H1 (cell line): ENCODE measurements around the gene SLC35D3. TPM values are rescaled to one million over a fixed set of nuclear protein-coding genes. Genes with fewer than 3 reads are reported as not detected.
A peak's percentile ranks its signal among the peaks of the same experiment; 100 is the strongest.

Source experiments
- CTCF ChIA-PET: fragments of 300-600 bp; sonication (Branson Sonifier 250); formaldehyde crosslinking; loops from one replicate; lab custom pipeline; 2021; ENCODE audit not compliant: partially characterized antibody; lab: Charles Lee
- POLR2A ChIA-PET: fragments of 300-600 bp; sonication (Branson Sonifier 250); formaldehyde crosslinking; loops from one replicate; lab custom pipeline; 2021; ENCODE audit warnings: inconsistent platforms; ENCODE audit not compliant: partially characterized antibody; lab: Charles Lee
- DNase-seq, 2 experiments: peaks; one replicate each; pipeline versions ENCODE4 v3.0.0 to v3.0.0-alpha.2; 2010 to 2022; ENCODE audit warnings: low spot score in 2 of 2, low read depth in 1 of 2, mixed read lengths in 1 of 2
- FAIRE-seq: peaks from 2 replicates; lab custom pipeline; 2011; peaks lifted over from hg19 to GRCh38; lab: Jason Lieb, UNC
- H2AFZ ChIP-seq: 2 replicates; pipeline ENCODE4 v1.8.1; 2012; ENCODE audit warnings: low read length, inconsistent platforms
- H2AK5ac ChIP-seq: 2 replicates; pipeline ENCODE4 v1.6.1; 2013; ENCODE audit warnings: low read depth, low read length
- H2BK120ac ChIP-seq: replicated peaks from 2 replicates; pipeline ENCODE3; 2013; ENCODE audit warnings: low read depth, low read length, inconsistent platforms
- H2BK12ac ChIP-seq: 2 replicates; pipeline ENCODE4 v1.6.1; 2013; ENCODE audit warnings: low read depth, low read length
- H2BK15ac ChIP-seq: 2 replicates; pipeline ENCODE4 v1.6.1; 2013; ENCODE audit warnings: low read length
- H2BK20ac ChIP-seq: 2 replicates; pipeline ENCODE4 v1.6.1; 2013; ENCODE audit warnings: low read length
- H2BK5ac ChIP-seq: 2 replicates; pipeline ENCODE4 v1.6.1; 2013; ENCODE audit warnings: low read depth, low read length
- H3K14ac ChIP-seq: 2 replicates; pipeline ENCODE4 v1.6.1; 2013; ENCODE audit warnings: inconsistent platforms; ENCODE audit not compliant: insufficient read length
- H3K18ac ChIP-seq: 2 replicates; pipeline ENCODE4 v1.6.1; 2013; ENCODE audit warnings: low read length; ENCODE audit errors: extremely low read depth
- H3K23ac ChIP-seq: 2 replicates; pipeline ENCODE4 v1.6.1; 2013; ENCODE audit warnings: inconsistent platforms; ENCODE audit not compliant: insufficient read length
- H3K23me2 ChIP-seq: 2 replicates; pipeline ENCODE4 v1.6.1; 2013; ENCODE audit warnings: low read depth, low read length
- H3K27ac ChIP-seq: 2 replicates; pipeline ENCODE4 v1.6.1; 2011; ENCODE audit warnings: low read depth, low read length, inconsistent platforms
- H3K27me3 ChIP-seq, 4 experiments: replicated peaks in 1 of 4; 1 replicate in 1 of 4; 2 replicates in 3 of 4; pipeline versions ENCODE4 v1.6.1 to v1.8.1; 2011 to 2013; ENCODE audit warnings: low read length in 3 of 4, mild to moderate bottlenecking in 3 of 4, inconsistent platforms in 2 of 4, mixed read lengths in 2 of 4, moderate library complexity in 1 of 4; ENCODE audit not compliant: control insufficient read depth in 3 of 4, insufficient read depth in 3 of 4; ENCODE audit errors: extremely low read depth in 1 of 4
- H3K36me3 ChIP-seq, 4 experiments: 2 replicates each; pipeline versions ENCODE4 v1.6.1 to v1.8.1; 2011 to 2013; ENCODE audit warnings: mild to moderate bottlenecking in 4 of 4, low read length in 3 of 4, moderate library complexity in 2 of 4, control low read depth in 1 of 4, inconsistent platforms in 1 of 4; ENCODE audit not compliant: insufficient read depth in 4 of 4, control insufficient read depth in 2 of 4
- H3K4ac ChIP-seq: replicated peaks from 2 replicates; pipeline ENCODE3; 2013; ENCODE audit warnings: low read length, low read depth, mixed read lengths, inconsistent platforms; ENCODE audit not compliant: insufficient read length
- H3K4me1 ChIP-seq, 4 experiments: replicated peaks in 1 of 4; 1 replicate in 1 of 4; 2 replicates in 3 of 4; pipeline versions ENCODE4 v1.6.1 to v1.8.1; 2011 to 2013; ENCODE audit warnings: low read length in 3 of 4, inconsistent platforms in 2 of 4, mixed read lengths in 1 of 4; ENCODE audit not compliant: insufficient read depth in 4 of 4, control insufficient read depth in 3 of 4
- H3K4me2 ChIP-seq, 2 experiments: 2 replicates each; pipeline versions ENCODE4 v1.6.1 to v1.8.1; 2011 to 2013; ENCODE audit warnings: low read depth in 2 of 2, low read length in 2 of 2, control low read depth in 1 of 2, inconsistent platforms in 1 of 2, mild to moderate bottlenecking in 1 of 2; ENCODE audit not compliant: insufficient read depth in 1 of 2
- H3K4me3 ChIP-seq, 4 experiments: fragments of 200-600, 300-600 bp in 1 of 4; sonication (generic), shearing (Covaris generic), sonication (Bioruptor Twin) in 1 of 4; 2 replicates each; pipeline versions ENCODE4 v1.5.1 to v1.8.1; 2011 to 2016; ENCODE audit warnings: low read length in 4 of 4, low read depth in 3 of 4, control low read depth in 2 of 4, inconsistent platforms in 2 of 4, mild to moderate bottlenecking in 2 of 4, mixed read lengths in 1 of 4, moderate library complexity in 1 of 4; ENCODE audit not compliant: insufficient read depth in 2 of 4; ENCODE audit errors: extremely low read depth in 1 of 4
- H3K56ac ChIP-seq: replicated peaks from 2 replicates; pipeline ENCODE3; 2013; ENCODE audit warnings: low read depth, mild to moderate bottlenecking, mixed read lengths, low read length, inconsistent platforms; ENCODE audit not compliant: insufficient read length
- H3K79me1 ChIP-seq: 2 replicates; pipeline ENCODE4 v1.6.1; 2013; ENCODE audit warnings: low read depth, low read length, control low read depth
- H3K79me2 ChIP-seq, 2 experiments: 2 replicates each; pipeline versions ENCODE4 v1.6.1 to v1.8.1; 2012 to 2013; ENCODE audit warnings: low read length in 2 of 2, mild to moderate bottlenecking in 2 of 2, inconsistent platforms in 1 of 2; ENCODE audit not compliant: insufficient read depth in 2 of 2, control insufficient read depth in 1 of 2
- H3K9ac ChIP-seq, 4 experiments: replicated peaks in 1 of 4; 1 replicate in 1 of 4; 2 replicates in 3 of 4; pipeline versions ENCODE4 v1.6.1 to v1.8.1; 2011 to 2013; ENCODE audit warnings: low read depth in 3 of 4, low read length in 3 of 4, control low read depth in 2 of 4, mild to moderate bottlenecking in 2 of 4, moderate library complexity in 2 of 4, inconsistent platforms in 1 of 4; ENCODE audit errors: extremely low read depth in 1 of 4
- H3K9me3 ChIP-seq, 2 experiments: 2 replicates each; pipeline versions ENCODE4 v1.6.1 to v1.8.1; 2012 to 2013; ENCODE audit warnings: mild to moderate bottlenecking in 2 of 2, moderate library complexity in 2 of 2, control low read depth in 1 of 2, inconsistent platforms in 1 of 2, low read depth in 1 of 2, low read length in 1 of 2, mixed read lengths in 1 of 2; ENCODE audit not compliant: insufficient read depth in 2 of 2
- H4K20me1 ChIP-seq, 2 experiments: replicated peaks in 1 of 2; 2 replicates each; pipeline versions ENCODE3 to v1.8.1; 2011 to 2013; ENCODE audit warnings: inconsistent platforms in 2 of 2, low read length in 2 of 2, mild to moderate bottlenecking in 1 of 2; ENCODE audit not compliant: insufficient read depth in 2 of 2, control insufficient read depth in 1 of 2
- H4K5ac ChIP-seq: 2 replicates; pipeline ENCODE4 v1.6.1; 2013; ENCODE audit warnings: low read length, low read depth, mixed read lengths, inconsistent platforms; ENCODE audit not compliant: insufficient read length
- H4K8ac ChIP-seq: 2 replicates; pipeline ENCODE4 v1.8.0; 2013; ENCODE audit warnings: mild to moderate bottlenecking, moderate library complexity, low read length, inconsistent platforms; ENCODE audit not compliant: insufficient read depth; ENCODE audit errors: extremely low read depth
- H4K91ac ChIP-seq: replicated peaks from 2 replicates; pipeline ENCODE3; 2013; ENCODE audit warnings: low read length, mixed read lengths, inconsistent platforms; ENCODE audit not compliant: insufficient read length
- BCL11A ChIP-seq, 2 experiments: IDR thresholded peaks; one replicate each; pipeline ENCODE4 v1.6.1; 2011; ENCODE audit warnings: low read depth in 2 of 2, low read length in 2 of 2, mild to moderate bottlenecking in 2 of 2
- HDAC2 ChIP-seq, 2 experiments: fragments of 300-600 bp in 1 of 2; sonication (generic) in 1 of 2; IDR thresholded peaks; 2 replicates each; pipeline ENCODE4 v1.6.1; 2011 to 2012; ENCODE audit warnings: low read depth in 2 of 2, low read length in 2 of 2, mild to moderate bottlenecking in 2 of 2, moderate library complexity in 2 of 2, borderline replicate concordance in 1 of 2, inconsistent platforms in 1 of 2
- JUND ChIP-seq: IDR thresholded peaks from 2 replicates; pipeline ENCODE4 v1.6.1; 2011; ENCODE audit warnings: mild to moderate bottlenecking, improper control_type of control experiment, low read length
- POLR2AphosphoS5 ChIP-seq: IDR thresholded peaks from 2 replicates; pipeline ENCODE4 v1.6.1; 2011; ENCODE audit warnings: low read depth, low read length
- WGBS, 2 experiments: shearing (Covaris generic) in 1 of 2; methylation state at CpG; one replicate each; pipeline versions ENCODE4 v1.1.6 to v1.1.7; 2013 to 2015; ENCODE audit warnings: low lambda C conversion rate in 2 of 2, mixed read lengths in 2 of 2, inconsistent platforms in 1 of 2, low coverage in 1 of 2, missing lambda C conversion rate in 1 of 2; ENCODE audit not compliant: insufficient replicate concordance in 2 of 2, insufficient coverage in 1 of 2, insufficient read length in 1 of 2; ENCODE audit errors: extremely low coverage in 1 of 2, missing lambda C conversion rate in 1 of 2; 5-methylcytosine and 5-hydroxymethylcytosine counted together
- polyA plus RNA-seq, 7 experiments: library from polyadenylated mRNA; depleted of rRNA in 3 of 7; stranded (reverse) in 5 of 7; unstranded in 2 of 7; fragments of >200 nt in 5 of 7; fragments of 200-250 nt in 2 of 7; gene quantifications; 1 replicate in 5 of 7; 2 replicates in 1 of 7; 4 replicates in 1 of 7; pipeline versions ENCODE4 v1.2.1 to v1.2.3, GENCODE V29; 2011 to 2013; ENCODE audit warnings: missing spikeins in 2 of 7, mixed read lengths in 2 of 7
- total RNA-seq: library from RNA; stranded (reverse); fragmentation: NEBNext Ultra II Directional; extraction: Animal tissue kit (Norgen Biotek cat#: 25700); gene quantifications from 2 replicates; pipeline ENCODE4 v1.2.1, GENCODE V29; 2021
- TF ChIP-seq, protein P1 (sequence below): IDR thresholded peaks from 2 replicates; pipeline ENCODE4 v1.6.1; 2012; ENCODE audit warnings: low read length, inconsistent platforms

The SLC35D3 gene
- total and polyA plus RNA-seq, 2 of the 8 experiments (the other 6 are each of a cell fraction or from before 2014, with no cell fraction given), result 0.27 to 0.39 TPM

DNA sequence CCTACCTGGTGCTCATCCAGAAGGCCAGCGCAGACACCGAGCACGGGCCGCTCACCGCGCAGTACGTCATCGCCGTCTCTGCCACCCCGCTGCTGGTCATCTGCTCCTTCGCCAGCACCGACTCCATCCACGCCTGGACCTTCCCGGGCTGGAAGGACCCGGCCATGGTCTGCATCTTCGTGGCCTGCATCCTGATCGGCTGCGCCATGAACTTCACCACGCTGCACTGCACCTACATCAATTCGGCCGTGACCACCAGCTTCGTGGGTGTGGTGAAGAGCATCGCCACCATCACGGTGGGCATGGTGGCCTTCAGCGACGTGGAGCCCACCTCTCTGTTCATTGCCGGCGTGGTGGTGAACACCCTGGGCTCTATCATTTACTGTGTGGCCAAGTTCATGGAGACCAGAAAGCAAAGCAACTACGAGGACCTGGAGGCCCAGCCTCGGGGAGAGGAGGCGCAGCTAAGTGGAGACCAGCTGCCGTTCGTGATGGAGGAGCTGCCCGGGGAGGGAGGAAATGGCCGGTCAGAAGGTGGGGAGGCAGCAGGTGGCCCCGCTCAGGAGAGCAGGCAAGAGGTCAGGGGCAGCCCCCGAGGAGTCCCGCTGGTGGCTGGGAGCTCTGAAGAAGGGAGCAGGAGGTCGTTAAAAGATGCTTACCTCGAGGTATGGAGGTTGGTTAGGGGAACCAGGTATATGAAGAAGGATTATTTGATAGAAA lies 2.0 kb downstream of the SLC35D3 start:
- Histone ChIP-seq H3K36me3 (peaks cover 0 to 4% (median 0%) of the 10 kb centered on the region in 4 experiments; a peak in 1 of 8 replicates), H3K4ac (no peak overlapping the region), H4K8ac (peak overlapping the region; percentile 39; the same call in 1 of the 2 replicates), H2BK12ac (peak overlapping the region; percentile 90; the same call in 1 of the 2 replicates), H2BK20ac (no peak overlapping the region; the same call in 1 of the 2 replicates), H3K18ac (peak overlapping the region; percentile 48; the same call in 1 of the 2 replicates), H3K4me2 (peak overlapping the region in 1 of 2 experiments; percentile 88; a peak in 1 of 4 replicates), H4K5ac (no peak overlapping the region), H2AFZ (no peak overlapping the region), H4K91ac (no peak overlapping the region), H2AK5ac (peak overlapping the region; percentile 70; the same call in 1 of the 2 replicates), H3K9ac (no peak overlapping the region), H3K4me3 (no peak overlapping the region), H3K9me3 (peaks cover 0 to 3% of the 10 kb centered on the region in 2 experiments; a peak in 1 of 4 replicates), H3K56ac (no peak overlapping the region), H3K79me1 (no peaks in the 10 kb centered on the region), H3K23me2 (peaks cover 16% of the 10 kb centered on the region), H2BK120ac (no peak overlapping the region), H4K20me1 (no peaks in the 10 kb centered on the region), H2BK5ac (no peak overlapping the region), H3K27me3 (peaks cover 30 to 52% (median 50%) of the 10 kb centered on the region in 4 experiments), H3K27ac (no peak overlapping the region), H3K23ac (no peak overlapping the region), H2BK15ac (peak overlapping the region; percentile 61), H3K14ac (no peak overlapping the region), H3K79me2 (no peaks in the 10 kb centered on the region), H3K4me1 (peaks cover 0 to 12% (median 10%) of the 10 kb centered on the region in 4 experiments; a peak in 5 of 7 replicates)
- ChIA-PET POLR2A (interaction anchor here (0.6 to 3.8 kb wide), 2 partner anchors 13 to 34 kb away, joined by 3 to 26 read pairs; no protein-coding TSS in a partner anchor), CTCF (interaction anchor here (0.6 to 4.6 kb wide), 5 partner anchors 15 to 571 kb away, joined by 3 to 36 read pairs (median 7); no protein-coding TSS in a partner anchor)
- TF ChIP-seq, protein P1, sequence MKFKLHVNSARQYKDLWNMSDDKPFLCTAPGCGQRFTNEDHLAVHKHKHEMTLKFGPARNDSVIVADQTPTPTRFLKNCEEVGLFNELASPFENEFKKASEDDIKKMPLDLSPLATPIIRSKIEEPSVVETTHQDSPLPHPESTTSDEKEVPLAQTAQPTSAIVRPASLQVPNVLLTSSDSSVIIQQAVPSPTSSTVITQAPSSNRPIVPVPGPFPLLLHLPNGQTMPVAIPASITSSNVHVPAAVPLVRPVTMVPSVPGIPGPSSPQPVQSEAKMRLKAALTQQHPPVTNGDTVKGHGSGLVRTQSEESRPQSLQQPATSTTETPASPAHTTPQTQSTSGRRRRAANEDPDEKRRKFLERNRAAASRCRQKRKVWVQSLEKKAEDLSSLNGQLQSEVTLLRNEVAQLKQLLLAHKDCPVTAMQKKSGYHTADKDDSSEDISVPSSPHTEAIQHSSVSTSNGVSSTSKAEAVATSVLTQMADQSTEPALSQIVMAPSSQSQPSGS, result no peak
- TF ChIP-seq POLR2AphosphoS5 (no peak), BCL11A (IDR thresholded peaks at IDR 0.05; ENCODE audit: low read depth in 2 of 2, low read length in 2 of 2) (no peak), HDAC2 (IDR thresholded peaks at IDR 0.05; ENCODE audit: borderline replicate concordance in 1 of 2, low read depth in 2 of 2, low read length in 2 of 2) (no peak), JUND (no peak)
- no peak for DNase-seq
- 93% methylated on average over 40 of the region's 40 CpGs; no CpG with 5 or more reads in 1 of the 2 experiments for WGBS, 2 experiments
- no peak for FAIRE-seq
